H1 (cell line): ENCODE results near the gene TMEM225. TPM values are rescaled to one million over a fixed set of nuclear protein-coding genes. Genes with fewer than 3 reads are reported as not detected.

Experiments
- CTCF ChIA-PET: fragments of 300-600 bp; sonication (Branson Sonifier 250); formaldehyde crosslinking; loops from one replicate; lab custom pipeline; 2021; ENCODE audit not compliant: partially characterized antibody; lab: Charles Lee
- POLR2A ChIA-PET: fragments of 300-600 bp; sonication (Branson Sonifier 250); formaldehyde crosslinking; loops from one replicate; lab custom pipeline; 2021; ENCODE audit warnings: inconsistent platforms; ENCODE audit not compliant: partially characterized antibody; lab: Charles Lee
- DNase-seq, 2 experiments: peaks; one replicate each; pipeline versions ENCODE4 v3.0.0 to v3.0.0-alpha.2; 2010 to 2022; ENCODE audit warnings: low spot score in 2 of 2, low read depth in 1 of 2, mixed read lengths in 1 of 2
- FAIRE-seq: peaks from 2 replicates; lab custom pipeline; 2011; peaks lifted over from hg19 to GRCh38; lab: Jason Lieb, UNC
- H2AFZ ChIP-seq: 2 replicates; pipeline ENCODE4 v1.8.1; 2012; ENCODE audit warnings: low read length, inconsistent platforms
- H2AK5ac ChIP-seq: 2 replicates; pipeline ENCODE4 v1.6.1; 2013; ENCODE audit warnings: low read depth, low read length
- H2BK120ac ChIP-seq: replicated peaks from 2 replicates; pipeline ENCODE3; 2013; ENCODE audit warnings: low read depth, low read length, inconsistent platforms
- H2BK12ac ChIP-seq: 2 replicates; pipeline ENCODE4 v1.6.1; 2013; ENCODE audit warnings: low read depth, low read length
- H2BK15ac ChIP-seq: 2 replicates; pipeline ENCODE4 v1.6.1; 2013; ENCODE audit warnings: low read length
- H2BK20ac ChIP-seq: 2 replicates; pipeline ENCODE4 v1.6.1; 2013; ENCODE audit warnings: low read length
- H2BK5ac ChIP-seq: 2 replicates; pipeline ENCODE4 v1.6.1; 2013; ENCODE audit warnings: low read depth, low read length
- H3K14ac ChIP-seq: 2 replicates; pipeline ENCODE4 v1.6.1; 2013; ENCODE audit warnings: inconsistent platforms; ENCODE audit not compliant: insufficient read length
- H3K18ac ChIP-seq: 2 replicates; pipeline ENCODE4 v1.6.1; 2013; ENCODE audit warnings: low read length; ENCODE audit errors: extremely low read depth
- H3K23ac ChIP-seq: 2 replicates; pipeline ENCODE4 v1.6.1; 2013; ENCODE audit warnings: inconsistent platforms; ENCODE audit not compliant: insufficient read length
- H3K23me2 ChIP-seq: 2 replicates; pipeline ENCODE4 v1.6.1; 2013; ENCODE audit warnings: low read depth, low read length
- H3K27ac ChIP-seq: 2 replicates; pipeline ENCODE4 v1.6.1; 2011; ENCODE audit warnings: low read depth, low read length, inconsistent platforms
- H3K27me3 ChIP-seq, 4 experiments: replicated peaks in 1 of 4; 1 replicate in 1 of 4; 2 replicates in 3 of 4; pipeline versions ENCODE4 v1.6.1 to v1.8.1; 2011 to 2013; ENCODE audit warnings: low read length in 3 of 4, mild to moderate bottlenecking in 3 of 4, inconsistent platforms in 2 of 4, mixed read lengths in 2 of 4, moderate library complexity in 1 of 4; ENCODE audit not compliant: control insufficient read depth in 3 of 4, insufficient read depth in 3 of 4; ENCODE audit errors: extremely low read depth in 1 of 4
- H3K36me3 ChIP-seq, 4 experiments: 2 replicates each; pipeline versions ENCODE4 v1.6.1 to v1.8.1; 2011 to 2013; ENCODE audit warnings: mild to moderate bottlenecking in 4 of 4, low read length in 3 of 4, moderate library complexity in 2 of 4, control low read depth in 1 of 4, inconsistent platforms in 1 of 4; ENCODE audit not compliant: insufficient read depth in 4 of 4, control insufficient read depth in 2 of 4
- H3K4ac ChIP-seq: replicated peaks from 2 replicates; pipeline ENCODE3; 2013; ENCODE audit warnings: low read length, low read depth, mixed read lengths, inconsistent platforms; ENCODE audit not compliant: insufficient read length
- H3K4me1 ChIP-seq, 4 experiments: replicated peaks in 1 of 4; 1 replicate in 1 of 4; 2 replicates in 3 of 4; pipeline versions ENCODE4 v1.6.1 to v1.8.1; 2011 to 2013; ENCODE audit warnings: low read length in 3 of 4, inconsistent platforms in 2 of 4, mixed read lengths in 1 of 4; ENCODE audit not compliant: insufficient read depth in 4 of 4, control insufficient read depth in 3 of 4
- H3K4me2 ChIP-seq, 2 experiments: 2 replicates each; pipeline versions ENCODE4 v1.6.1 to v1.8.1; 2011 to 2013; ENCODE audit warnings: low read depth in 2 of 2, low read length in 2 of 2, control low read depth in 1 of 2, inconsistent platforms in 1 of 2, mild to moderate bottlenecking in 1 of 2; ENCODE audit not compliant: insufficient read depth in 1 of 2
- H3K4me3 ChIP-seq, 4 experiments: fragments of 200-600, 300-600 bp in 1 of 4; sonication (generic), shearing (Covaris generic), sonication (Bioruptor Twin) in 1 of 4; 2 replicates each; pipeline versions ENCODE4 v1.5.1 to v1.8.1; 2011 to 2016; ENCODE audit warnings: low read length in 4 of 4, low read depth in 3 of 4, control low read depth in 2 of 4, inconsistent platforms in 2 of 4, mild to moderate bottlenecking in 2 of 4, mixed read lengths in 1 of 4, moderate library complexity in 1 of 4; ENCODE audit not compliant: insufficient read depth in 2 of 4; ENCODE audit errors: extremely low read depth in 1 of 4
- H3K56ac ChIP-seq: replicated peaks from 2 replicates; pipeline ENCODE3; 2013; ENCODE audit warnings: low read depth, mild to moderate bottlenecking, mixed read lengths, low read length, inconsistent platforms; ENCODE audit not compliant: insufficient read length
- H3K79me1 ChIP-seq: 2 replicates; pipeline ENCODE4 v1.6.1; 2013; ENCODE audit warnings: low read depth, low read length, control low read depth
- H3K79me2 ChIP-seq, 2 experiments: 2 replicates each; pipeline versions ENCODE4 v1.6.1 to v1.8.1; 2012 to 2013; ENCODE audit warnings: low read length in 2 of 2, mild to moderate bottlenecking in 2 of 2, inconsistent platforms in 1 of 2; ENCODE audit not compliant: insufficient read depth in 2 of 2, control insufficient read depth in 1 of 2
- H3K9ac ChIP-seq, 4 experiments: replicated peaks in 1 of 4; 1 replicate in 1 of 4; 2 replicates in 3 of 4; pipeline versions ENCODE4 v1.6.1 to v1.8.1; 2011 to 2013; ENCODE audit warnings: low read depth in 3 of 4, low read length in 3 of 4, control low read depth in 2 of 4, mild to moderate bottlenecking in 2 of 4, moderate library complexity in 2 of 4, inconsistent platforms in 1 of 4; ENCODE audit errors: extremely low read depth in 1 of 4
- H3K9me3 ChIP-seq, 2 experiments: 2 replicates each; pipeline versions ENCODE4 v1.6.1 to v1.8.1; 2012 to 2013; ENCODE audit warnings: mild to moderate bottlenecking in 2 of 2, moderate library complexity in 2 of 2, control low read depth in 1 of 2, inconsistent platforms in 1 of 2, low read depth in 1 of 2, low read length in 1 of 2, mixed read lengths in 1 of 2; ENCODE audit not compliant: insufficient read depth in 2 of 2
- H4K20me1 ChIP-seq, 2 experiments: replicated peaks in 1 of 2; 2 replicates each; pipeline versions ENCODE3 to v1.8.1; 2011 to 2013; ENCODE audit warnings: inconsistent platforms in 2 of 2, low read length in 2 of 2, mild to moderate bottlenecking in 1 of 2; ENCODE audit not compliant: insufficient read depth in 2 of 2, control insufficient read depth in 1 of 2
- H4K5ac ChIP-seq: 2 replicates; pipeline ENCODE4 v1.6.1; 2013; ENCODE audit warnings: low read length, low read depth, mixed read lengths, inconsistent platforms; ENCODE audit not compliant: insufficient read length
- H4K8ac ChIP-seq: 2 replicates; pipeline ENCODE4 v1.8.0; 2013; ENCODE audit warnings: mild to moderate bottlenecking, moderate library complexity, low read length, inconsistent platforms; ENCODE audit not compliant: insufficient read depth; ENCODE audit errors: extremely low read depth
- H4K91ac ChIP-seq: replicated peaks from 2 replicates; pipeline ENCODE3; 2013; ENCODE audit warnings: low read length, mixed read lengths, inconsistent platforms; ENCODE audit not compliant: insufficient read length
- BACH1 ChIP-seq: IDR thresholded peaks from 2 replicates; pipeline ENCODE4 v1.6.1; 2012; ENCODE audit warnings: low read length, improper control_type of control experiment
- BCL11A ChIP-seq, 2 experiments: IDR thresholded peaks; one replicate each; pipeline ENCODE4 v1.6.1; 2011; ENCODE audit warnings: low read depth in 2 of 2, low read length in 2 of 2, mild to moderate bottlenecking in 2 of 2
- EP300 ChIP-seq, 2 experiments: IDR thresholded peaks; 1 replicate in 1 of 2; 2 replicates in 1 of 2; pipeline ENCODE4 v1.6.1; 2011 to 2012; ENCODE audit warnings: low read depth in 2 of 2, low read length in 2 of 2, mild to moderate bottlenecking in 2 of 2, borderline replicate concordance in 1 of 2, inconsistent platforms in 1 of 2, moderate library complexity in 1 of 2
- FOSL1 ChIP-seq: IDR thresholded peaks from 2 replicates; pipeline ENCODE4 v1.6.1; 2011; ENCODE audit warnings: mild to moderate bottlenecking, low read depth, low read length, moderate library complexity; ENCODE audit not compliant: insufficient read depth
- MAFK ChIP-seq: IDR thresholded peaks from 2 replicates; pipeline ENCODE4 v1.6.1; 2012; ENCODE audit warnings: low read depth, mild to moderate bottlenecking, improper control_type of control experiment, low read length
- YY1 ChIP-seq: IDR thresholded peaks from 2 replicates; pipeline ENCODE4 v1.6.1; 2011; ENCODE audit warnings: low read depth, mild to moderate bottlenecking, low read length
- WGBS, 2 experiments: shearing (Covaris generic) in 1 of 2; methylation state at CpG; one replicate each; pipeline versions ENCODE4 v1.1.6 to v1.1.7; 2013 to 2015; ENCODE audit warnings: low lambda C conversion rate in 2 of 2, mixed read lengths in 2 of 2, inconsistent platforms in 1 of 2, low coverage in 1 of 2, missing lambda C conversion rate in 1 of 2; ENCODE audit not compliant: insufficient replicate concordance in 2 of 2, insufficient coverage in 1 of 2, insufficient read length in 1 of 2; ENCODE audit errors: extremely low coverage in 1 of 2, missing lambda C conversion rate in 1 of 2; 5-methylcytosine and 5-hydroxymethylcytosine counted together
- polyA plus RNA-seq, 7 experiments: library from polyadenylated mRNA; depleted of rRNA in 3 of 7; stranded (reverse) in 5 of 7; unstranded in 2 of 7; fragments of >200 nt in 5 of 7; fragments of 200-250 nt in 2 of 7; gene quantifications; 1 replicate in 5 of 7; 2 replicates in 1 of 7; 4 replicates in 1 of 7; pipeline versions ENCODE4 v1.2.1 to v1.2.3, GENCODE V29; 2011 to 2013; ENCODE audit warnings: missing spikeins in 2 of 7, mixed read lengths in 2 of 7
- total RNA-seq: library from RNA; stranded (reverse); fragmentation: NEBNext Ultra II Directional; extraction: Animal tissue kit (Norgen Biotek cat#: 25700); gene quantifications from 2 replicates; pipeline ENCODE4 v1.2.1, GENCODE V29; 2021
- TF ChIP-seq, protein P1 (sequence below): IDR thresholded peaks from 2 replicates; pipeline ENCODE4 v1.6.1; 2011; ENCODE audit warnings: low read length, improper control_type of control experiment
- TF ChIP-seq, protein P2 (sequence below): IDR thresholded peaks from 2 replicates; pipeline ENCODE4 v1.6.1; 2012; ENCODE audit warnings: inconsistent platforms
- TF ChIP-seq, protein P3 (sequence below): IDR thresholded peaks from 2 replicates; pipeline ENCODE4 v1.6.1; 2012; ENCODE audit warnings: low read length, inconsistent platforms

Gene TMEM225
- total and polyA plus RNA-seq, 2 of the 8 experiments (the other 6 are each of a cell fraction or from before 2014, with no cell fraction given), result not detected

DNA sequence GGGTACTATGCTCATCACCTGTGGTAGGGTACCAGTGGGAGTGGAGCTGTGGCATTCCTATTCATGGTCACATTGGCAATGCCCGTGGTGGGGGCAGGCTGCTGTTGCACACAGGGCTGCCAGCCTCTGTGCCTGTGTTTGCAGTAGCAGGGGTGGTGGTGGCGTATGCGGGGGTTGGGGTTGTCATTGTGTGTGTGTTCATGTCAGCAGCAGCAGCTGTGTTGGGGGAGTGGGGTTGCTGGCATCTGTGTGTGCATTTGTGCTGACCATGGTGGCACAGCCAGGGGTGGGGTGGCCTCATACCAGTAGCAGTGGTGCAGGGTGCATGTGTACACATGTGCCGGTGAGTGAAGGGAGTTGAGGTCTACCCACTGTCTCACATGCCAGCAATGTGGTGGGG lies 34.4 kb downstream of the TMEM225 start:
- Histone ChIP-seq H3K23ac (no peak overlapping the region), H2AFZ (no peak overlapping the region), H3K18ac (no peak overlapping the region), H3K4ac (peak overlapping the region; percentile 93), H3K27ac (no peak overlapping the region), H3K9me3 (peaks cover 0 to 9% of the 10 kb centered on the region in 2 experiments; a peak in 1 of 4 replicates), H4K91ac (peak overlapping the region; percentile 80), H2BK5ac (no peak overlapping the region), H4K5ac (no peak overlapping the region), H3K4me2 (no peak overlapping the region), H4K8ac (no peak overlapping the region; the same call in 1 of the 2 replicates), H3K23me2 (no peaks in the 10 kb centered on the region), H3K79me2 (no peaks in the 10 kb centered on the region), H2BK120ac (no peak overlapping the region), H4K20me1 (no peaks in the 10 kb centered on the region), H2BK12ac (peak overlapping the region; percentile 13; the same call in 1 of the 2 replicates), H3K14ac (no peak overlapping the region), H2AK5ac (no peak overlapping the region), H2BK20ac (no peak overlapping the region; the same call in 1 of the 2 replicates), H3K27me3 (no peaks in the 10 kb centered on the region), H3K9ac (no peak overlapping the region), H2BK15ac (no peak overlapping the region), H3K4me1 (peaks cover 0 to 4% (median 0%) of the 10 kb centered on the region in 4 experiments; a peak in 4 of 7 replicates), H3K36me3 (no peaks in the 10 kb centered on the region), H3K56ac (no peak overlapping the region), H3K4me3 (no peak overlapping the region), H3K79me1 (no peaks in the 10 kb centered on the region)
- DNase-seq (no peak), FAIRE-seq (no peak)
- ChIA-PET CTCF (no interaction called here), POLR2A (no interaction called here)
- 79% methylated on average over 3 of the region's 4 CpGs; no CpG with 5 or more reads in 1 of the 2 experiments for WGBS, 2 experiments
- TF ChIP-seq YY1 (no peak), BACH1 (no peak), EP300 (IDR thresholded peaks at IDR 0.05; ENCODE audit: borderline replicate concordance in 1 of 2, low read depth in 2 of 2, low read length in 2 of 2) (no peak), FOSL1 (no peak), BCL11A (IDR thresholded peaks at IDR 0.05; ENCODE audit: low read depth in 2 of 2, low read length in 2 of 2) (no peak), MAFK (no peak)
- TF ChIP-seq, protein P1, sequence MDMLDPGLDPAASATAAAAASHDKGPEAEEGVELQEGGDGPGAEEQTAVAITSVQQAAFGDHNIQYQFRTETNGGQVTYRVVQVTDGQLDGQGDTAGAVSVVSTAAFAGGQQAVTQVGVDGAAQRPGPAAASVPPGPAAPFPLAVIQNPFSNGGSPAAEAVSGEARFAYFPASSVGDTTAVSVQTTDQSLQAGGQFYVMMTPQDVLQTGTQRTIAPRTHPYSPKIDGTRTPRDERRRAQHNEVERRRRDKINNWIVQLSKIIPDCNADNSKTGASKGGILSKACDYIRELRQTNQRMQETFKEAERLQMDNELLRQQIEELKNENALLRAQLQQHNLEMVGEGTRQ, result no peak
- TF ChIP-seq, protein P2, sequence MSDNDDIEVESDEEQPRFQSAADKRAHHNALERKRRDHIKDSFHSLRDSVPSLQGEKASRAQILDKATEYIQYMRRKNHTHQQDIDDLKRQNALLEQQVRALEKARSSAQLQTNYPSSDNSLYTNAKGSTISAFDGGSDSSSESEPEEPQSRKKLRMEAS, result no peak
- TF ChIP-seq, protein P3, sequence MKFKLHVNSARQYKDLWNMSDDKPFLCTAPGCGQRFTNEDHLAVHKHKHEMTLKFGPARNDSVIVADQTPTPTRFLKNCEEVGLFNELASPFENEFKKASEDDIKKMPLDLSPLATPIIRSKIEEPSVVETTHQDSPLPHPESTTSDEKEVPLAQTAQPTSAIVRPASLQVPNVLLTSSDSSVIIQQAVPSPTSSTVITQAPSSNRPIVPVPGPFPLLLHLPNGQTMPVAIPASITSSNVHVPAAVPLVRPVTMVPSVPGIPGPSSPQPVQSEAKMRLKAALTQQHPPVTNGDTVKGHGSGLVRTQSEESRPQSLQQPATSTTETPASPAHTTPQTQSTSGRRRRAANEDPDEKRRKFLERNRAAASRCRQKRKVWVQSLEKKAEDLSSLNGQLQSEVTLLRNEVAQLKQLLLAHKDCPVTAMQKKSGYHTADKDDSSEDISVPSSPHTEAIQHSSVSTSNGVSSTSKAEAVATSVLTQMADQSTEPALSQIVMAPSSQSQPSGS, result no peak
